Neural crest cell (in vitro differentiated cells): ENCODE data around the gene JUP. TPM values are rescaled to one million over a fixed set of nuclear protein-coding genes. Genes with fewer than 3 reads are reported as not detected.

ENCODE experiments used
- DNase-seq: peaks from one replicate; pipeline ENCODE4 v3.0.0; 2021; ENCODE audit warnings: low read depth, mixed read lengths, low spot score
- H3K27ac Mint-ChIP-seq: one replicate; pipeline ENCODE4 v1.8.0; 2021; ENCODE audit warnings: mild to moderate bottlenecking, mixed read lengths; ENCODE audit not compliant: unreplicated experiment
- H3K27me3 Mint-ChIP-seq: 2 replicates; pipeline ENCODE4 v1.8.0; 2021; ENCODE audit warnings: low read depth, mild to moderate bottlenecking, mixed read lengths
- H3K36me3 Mint-ChIP-seq: 2 replicates; pipeline ENCODE4 v1.8.0; 2021; ENCODE audit warnings: low read depth, mild to moderate bottlenecking, mixed read lengths
- H3K4me1 Mint-ChIP-seq: 2 replicates; pipeline ENCODE4 v1.8.0; 2021; ENCODE audit warnings: mixed read lengths
- H3K4me3 Mint-ChIP-seq: one replicate; pipeline ENCODE4 v1.8.0; 2021; ENCODE audit warnings: mild to moderate bottlenecking, mixed read lengths
- H3K9me3 Mint-ChIP-seq: 2 replicates; pipeline ENCODE4 v1.8.0; 2021; ENCODE audit warnings: mixed read lengths
- CTCF ChIP-seq: fragments of 200-600 bp; sonication (generic); conservative IDR thresholded peaks from 2 replicates; pipeline ENCODE4 v1.5.0; 2021; ENCODE audit warnings: antibody characterized with exemption, mild to moderate bottlenecking
- total RNA-seq: library from RNA; stranded (reverse); gene quantifications from 2 replicates; pipeline ENCODE4 v1.2.1, GENCODE V29; 2021

Gene JUP
- total RNA-seq, 1 donor from 2014 or later = 23.5 TPM

DNA sequence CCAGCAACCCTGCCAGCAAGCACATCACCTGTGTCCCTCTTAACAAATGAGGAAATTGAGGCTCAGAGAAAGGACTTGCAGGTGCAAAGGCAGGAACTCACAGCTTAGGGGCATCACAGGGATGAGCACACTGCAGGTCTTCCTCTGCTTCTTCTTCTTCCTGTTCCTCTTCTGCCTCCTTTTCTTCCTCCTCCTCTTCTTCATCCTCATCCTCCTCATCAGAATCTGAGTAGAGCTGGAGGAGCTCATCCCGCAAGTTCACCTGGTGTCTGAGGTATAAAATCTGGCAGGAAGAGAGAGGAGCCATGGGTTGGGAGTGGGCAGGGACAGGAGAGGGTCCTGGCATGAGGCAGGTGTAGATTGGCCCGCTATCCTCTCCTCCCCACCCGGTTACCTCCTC is 54.7 kb downstream of the JUP start:
- H3K27me3 Mint-ChIP-seq = peaks cover 70% of the 10 kb centered on the region
- no peaks in the 10 kb centered on the region for H3K36me3 Mint-ChIP-seq
- H3K4me1 Mint-ChIP-seq = peaks cover 8% of the 10 kb centered on the region
- DNase-seq = no peak
- H3K9me3 Mint-ChIP-seq = no peaks in the 10 kb centered on the region
- no peak overlapping the region for H3K27ac Mint-ChIP-seq
- H3K4me3 Mint-ChIP-seq = no peak overlapping the region
- no peak for TF ChIP-seq CTCF

- Mint-ChIP-seq H3K27ac (no peak overlapping the region), H3K9me3 (no peaks in the 10 kb centered on the region), H3K36me3 (no peaks in the 10 kb centered on the region), H3K27me3 (peaks cover 58% of the 10 kb centered on the region), H3K4me1 (peaks cover 8% of the 10 kb centered on the region), H3K4me3 (no peak overlapping the region)
- no peak for DNase-seq
- TF ChIP-seq CTCF = no peak
These were observed 56.0 kb downstream of the JUP start for GRCh38 chr17:41730479-41730878.

DNA sequence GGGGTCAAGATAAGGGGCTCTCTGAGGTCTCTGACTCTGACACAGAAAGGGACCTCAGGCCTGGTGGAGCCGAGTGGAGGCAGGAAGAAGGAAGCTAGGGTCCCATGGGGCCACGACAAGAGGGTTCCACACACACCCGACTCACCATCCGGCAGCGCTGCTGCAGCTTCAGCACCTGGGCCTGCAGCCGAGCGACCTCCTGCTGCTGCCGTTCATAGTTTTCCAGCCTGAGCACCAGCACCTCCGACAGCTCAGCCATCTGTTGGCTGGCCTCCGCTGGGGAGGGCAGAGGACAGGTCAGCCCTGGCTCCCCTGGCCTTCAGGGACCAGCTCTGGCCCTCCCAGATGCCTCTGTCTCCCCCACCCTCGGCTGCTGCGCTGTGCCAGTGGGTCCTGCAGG is 58.5 kb downstream of the JUP start:
- Mint-ChIP-seq H3K36me3 (no peaks in the 10 kb centered on the region), H3K27me3 (peaks cover 35% of the 10 kb centered on the region), H3K27ac (no peak overlapping the region), H3K4me1 (no peaks in the 10 kb centered on the region), H3K4me3 (no peak overlapping the region), H3K9me3 (no peaks in the 10 kb centered on the region)
- no peak for TF ChIP-seq CTCF
- no peak for DNase-seq

GRCh38 chr17:41725134-41725533 is 61.4 kb downstream of the JUP start:
- Mint-ChIP-seq H3K36me3 (no peaks in the 10 kb centered on the region), H3K9me3 (no peaks in the 10 kb centered on the region), H3K4me1 (no peaks in the 10 kb centered on the region), H3K27ac (no peak overlapping the region), H3K27me3 (peaks cover 6% of the 10 kb centered on the region), H3K4me3 (no peak overlapping the region)
- DNase-seq = no peak
- TF ChIP-seq CTCF = no peak

- TF ChIP-seq CTCF = no peak
- no peak overlapping the region for H3K27ac Mint-ChIP-seq
- no peaks in the 10 kb centered on the region for H3K36me3 Mint-ChIP-seq
- no peaks in the 10 kb centered on the region for H3K9me3 Mint-ChIP-seq
- no peak overlapping the region for H3K4me3 Mint-ChIP-seq
- peaks cover 4% of the 10 kb centered on the region for H3K27me3 Mint-ChIP-seq
- DNase-seq = no peak
- H3K4me1 Mint-ChIP-seq = no peaks in the 10 kb centered on the region
These were observed 61.9 kb downstream of the JUP start for GRCh38 chr17:41724476-41725050.
